H1 (cell line): ENCODE data around the gene LRRC37B. TPM values are rescaled to one million over a fixed set of nuclear protein-coding genes. Genes with fewer than 3 reads are reported as not detected.
"Not testable (repeated sequence)": the region's sequence is repeated elsewhere in the genome, so short reads cannot be mapped to it uniquely, and the experiment has no call there.

Source experiments
- CTCF ChIA-PET: fragments of 300-600 bp; sonication (Branson Sonifier 250); formaldehyde crosslinking; loops from one replicate; lab custom pipeline; 2021; ENCODE audit not compliant: partially characterized antibody; lab: Charles Lee
- POLR2A ChIA-PET: fragments of 300-600 bp; sonication (Branson Sonifier 250); formaldehyde crosslinking; loops from one replicate; lab custom pipeline; 2021; ENCODE audit warnings: inconsistent platforms; ENCODE audit not compliant: partially characterized antibody; lab: Charles Lee
- DNase-seq, 2 experiments: peaks; one replicate each; pipeline versions ENCODE4 v3.0.0 to v3.0.0-alpha.2; 2010 to 2022; ENCODE audit warnings: low spot score in 2 of 2, low read depth in 1 of 2, mixed read lengths in 1 of 2
- FAIRE-seq: peaks from 2 replicates; lab custom pipeline; 2011; peaks lifted over from hg19 to GRCh38; lab: Jason Lieb, UNC
- H2AFZ ChIP-seq: 2 replicates; pipeline ENCODE4 v1.8.1; 2012; ENCODE audit warnings: low read length, inconsistent platforms
- H2AK5ac ChIP-seq: 2 replicates; pipeline ENCODE4 v1.6.1; 2013; ENCODE audit warnings: low read depth, low read length
- H2BK120ac ChIP-seq: replicated peaks from 2 replicates; pipeline ENCODE3; 2013; ENCODE audit warnings: low read depth, low read length, inconsistent platforms
- H2BK12ac ChIP-seq: 2 replicates; pipeline ENCODE4 v1.6.1; 2013; ENCODE audit warnings: low read depth, low read length
- H2BK15ac ChIP-seq: 2 replicates; pipeline ENCODE4 v1.6.1; 2013; ENCODE audit warnings: low read length
- H2BK20ac ChIP-seq: 2 replicates; pipeline ENCODE4 v1.6.1; 2013; ENCODE audit warnings: low read length
- H2BK5ac ChIP-seq: 2 replicates; pipeline ENCODE4 v1.6.1; 2013; ENCODE audit warnings: low read depth, low read length
- H3K14ac ChIP-seq: 2 replicates; pipeline ENCODE4 v1.6.1; 2013; ENCODE audit warnings: inconsistent platforms; ENCODE audit not compliant: insufficient read length
- H3K18ac ChIP-seq: 2 replicates; pipeline ENCODE4 v1.6.1; 2013; ENCODE audit warnings: low read length; ENCODE audit errors: extremely low read depth
- H3K23ac ChIP-seq: 2 replicates; pipeline ENCODE4 v1.6.1; 2013; ENCODE audit warnings: inconsistent platforms; ENCODE audit not compliant: insufficient read length
- H3K23me2 ChIP-seq: 2 replicates; pipeline ENCODE4 v1.6.1; 2013; ENCODE audit warnings: low read depth, low read length
- H3K27ac ChIP-seq: 2 replicates; pipeline ENCODE4 v1.6.1; 2011; ENCODE audit warnings: low read depth, low read length, inconsistent platforms
- H3K27me3 ChIP-seq, 4 experiments: replicated peaks in 1 of 4; 1 replicate in 1 of 4; 2 replicates in 3 of 4; pipeline versions ENCODE4 v1.6.1 to v1.8.1; 2011 to 2013; ENCODE audit warnings: low read length in 3 of 4, mild to moderate bottlenecking in 3 of 4, inconsistent platforms in 2 of 4, mixed read lengths in 2 of 4, moderate library complexity in 1 of 4; ENCODE audit not compliant: control insufficient read depth in 3 of 4, insufficient read depth in 3 of 4; ENCODE audit errors: extremely low read depth in 1 of 4
- H3K36me3 ChIP-seq, 4 experiments: 2 replicates each; pipeline versions ENCODE4 v1.6.1 to v1.8.1; 2011 to 2013; ENCODE audit warnings: mild to moderate bottlenecking in 4 of 4, low read length in 3 of 4, moderate library complexity in 2 of 4, control low read depth in 1 of 4, inconsistent platforms in 1 of 4; ENCODE audit not compliant: insufficient read depth in 4 of 4, control insufficient read depth in 2 of 4
- H3K4ac ChIP-seq: replicated peaks from 2 replicates; pipeline ENCODE3; 2013; ENCODE audit warnings: low read length, low read depth, mixed read lengths, inconsistent platforms; ENCODE audit not compliant: insufficient read length
- H3K4me1 ChIP-seq, 4 experiments: replicated peaks in 1 of 4; 1 replicate in 1 of 4; 2 replicates in 3 of 4; pipeline versions ENCODE4 v1.6.1 to v1.8.1; 2011 to 2013; ENCODE audit warnings: low read length in 3 of 4, inconsistent platforms in 2 of 4, mixed read lengths in 1 of 4; ENCODE audit not compliant: insufficient read depth in 4 of 4, control insufficient read depth in 3 of 4
- H3K4me2 ChIP-seq, 2 experiments: 2 replicates each; pipeline versions ENCODE4 v1.6.1 to v1.8.1; 2011 to 2013; ENCODE audit warnings: low read depth in 2 of 2, low read length in 2 of 2, control low read depth in 1 of 2, inconsistent platforms in 1 of 2, mild to moderate bottlenecking in 1 of 2; ENCODE audit not compliant: insufficient read depth in 1 of 2
- H3K4me3 ChIP-seq, 4 experiments: fragments of 200-600, 300-600 bp in 1 of 4; sonication (generic), shearing (Covaris generic), sonication (Bioruptor Twin) in 1 of 4; 2 replicates each; pipeline versions ENCODE4 v1.5.1 to v1.8.1; 2011 to 2016; ENCODE audit warnings: low read length in 4 of 4, low read depth in 3 of 4, control low read depth in 2 of 4, inconsistent platforms in 2 of 4, mild to moderate bottlenecking in 2 of 4, mixed read lengths in 1 of 4, moderate library complexity in 1 of 4; ENCODE audit not compliant: insufficient read depth in 2 of 4; ENCODE audit errors: extremely low read depth in 1 of 4
- H3K56ac ChIP-seq: replicated peaks from 2 replicates; pipeline ENCODE3; 2013; ENCODE audit warnings: low read depth, mild to moderate bottlenecking, mixed read lengths, low read length, inconsistent platforms; ENCODE audit not compliant: insufficient read length
- H3K79me1 ChIP-seq: 2 replicates; pipeline ENCODE4 v1.6.1; 2013; ENCODE audit warnings: low read depth, low read length, control low read depth
- H3K79me2 ChIP-seq, 2 experiments: 2 replicates each; pipeline versions ENCODE4 v1.6.1 to v1.8.1; 2012 to 2013; ENCODE audit warnings: low read length in 2 of 2, mild to moderate bottlenecking in 2 of 2, inconsistent platforms in 1 of 2; ENCODE audit not compliant: insufficient read depth in 2 of 2, control insufficient read depth in 1 of 2
- H3K9ac ChIP-seq, 4 experiments: replicated peaks in 1 of 4; 1 replicate in 1 of 4; 2 replicates in 3 of 4; pipeline versions ENCODE4 v1.6.1 to v1.8.1; 2011 to 2013; ENCODE audit warnings: low read depth in 3 of 4, low read length in 3 of 4, control low read depth in 2 of 4, mild to moderate bottlenecking in 2 of 4, moderate library complexity in 2 of 4, inconsistent platforms in 1 of 4; ENCODE audit errors: extremely low read depth in 1 of 4
- H3K9me3 ChIP-seq, 2 experiments: 2 replicates each; pipeline versions ENCODE4 v1.6.1 to v1.8.1; 2012 to 2013; ENCODE audit warnings: mild to moderate bottlenecking in 2 of 2, moderate library complexity in 2 of 2, control low read depth in 1 of 2, inconsistent platforms in 1 of 2, low read depth in 1 of 2, low read length in 1 of 2, mixed read lengths in 1 of 2; ENCODE audit not compliant: insufficient read depth in 2 of 2
- H4K20me1 ChIP-seq, 2 experiments: replicated peaks in 1 of 2; 2 replicates each; pipeline versions ENCODE3 to v1.8.1; 2011 to 2013; ENCODE audit warnings: inconsistent platforms in 2 of 2, low read length in 2 of 2, mild to moderate bottlenecking in 1 of 2; ENCODE audit not compliant: insufficient read depth in 2 of 2, control insufficient read depth in 1 of 2
- H4K5ac ChIP-seq: 2 replicates; pipeline ENCODE4 v1.6.1; 2013; ENCODE audit warnings: low read length, low read depth, mixed read lengths, inconsistent platforms; ENCODE audit not compliant: insufficient read length
- H4K8ac ChIP-seq: 2 replicates; pipeline ENCODE4 v1.8.0; 2013; ENCODE audit warnings: mild to moderate bottlenecking, moderate library complexity, low read length, inconsistent platforms; ENCODE audit not compliant: insufficient read depth; ENCODE audit errors: extremely low read depth
- H4K91ac ChIP-seq: replicated peaks from 2 replicates; pipeline ENCODE3; 2013; ENCODE audit warnings: low read length, mixed read lengths, inconsistent platforms; ENCODE audit not compliant: insufficient read length
- WGBS, 2 experiments: shearing (Covaris generic) in 1 of 2; methylation state at CpG; one replicate each; pipeline versions ENCODE4 v1.1.6 to v1.1.7; 2013 to 2015; ENCODE audit warnings: low lambda C conversion rate in 2 of 2, mixed read lengths in 2 of 2, inconsistent platforms in 1 of 2, low coverage in 1 of 2, missing lambda C conversion rate in 1 of 2; ENCODE audit not compliant: insufficient replicate concordance in 2 of 2, insufficient coverage in 1 of 2, insufficient read length in 1 of 2; ENCODE audit errors: extremely low coverage in 1 of 2, missing lambda C conversion rate in 1 of 2; 5-methylcytosine and 5-hydroxymethylcytosine counted together
- polyA plus RNA-seq, 7 experiments: library from polyadenylated mRNA; depleted of rRNA in 3 of 7; stranded (reverse) in 5 of 7; unstranded in 2 of 7; fragments of >200 nt in 5 of 7; fragments of 200-250 nt in 2 of 7; gene quantifications; 1 replicate in 5 of 7; 2 replicates in 1 of 7; 4 replicates in 1 of 7; pipeline versions ENCODE4 v1.2.1 to v1.2.3, GENCODE V29; 2011 to 2013; ENCODE audit warnings: missing spikeins in 2 of 7, mixed read lengths in 2 of 7
- total RNA-seq: library from RNA; stranded (reverse); fragmentation: NEBNext Ultra II Directional; extraction: Animal tissue kit (Norgen Biotek cat#: 25700); gene quantifications from 2 replicates; pipeline ENCODE4 v1.2.1, GENCODE V29; 2021

Gene LRRC37B
- total and polyA plus RNA-seq, 2 of the 8 experiments (the other 6 are each of a cell fraction or from before 2014, with no cell fraction given), result 16.0 to 19.0 TPM

GRCh38 chr17:32033812-32034211, 26.6 kb downstream of the LRRC37B start:
- H4K20me1 ChIP-seq, H3K56ac ChIP-seq, H3K9ac ChIP-seq, POLR2A ChIA-PET, H2AK5ac ChIP-seq, H3K4me2 ChIP-seq, H4K8ac ChIP-seq, H3K18ac ChIP-seq, H2BK15ac ChIP-seq, DNase-seq, H3K27ac ChIP-seq, H4K5ac ChIP-seq, H3K4me3 ChIP-seq, H3K23me2 ChIP-seq, H3K9me3 ChIP-seq, H2AFZ ChIP-seq, H3K4ac ChIP-seq, H4K91ac ChIP-seq, H2BK120ac ChIP-seq, H2BK12ac ChIP-seq, FAIRE-seq, H3K27me3 ChIP-seq, H3K79me2 ChIP-seq, H2BK20ac ChIP-seq, H3K4me1 ChIP-seq, H3K14ac ChIP-seq, H2BK5ac ChIP-seq, H3K23ac ChIP-seq, H3K79me1 ChIP-seq, CTCF ChIA-PET: not testable (repeated sequence)
- WGBS, 2 experiments, result 88% methylated on average over 1 of the region's 1 CpG; no CpG with 5 or more reads in 1 of the 2 experiments
- H3K36me3 ChIP-seq, result peaks cover 0 to 23% (median 5%) of the 10 kb centered on the region in 4 experiments; a peak in 4 of 8 replicates

DNA sequence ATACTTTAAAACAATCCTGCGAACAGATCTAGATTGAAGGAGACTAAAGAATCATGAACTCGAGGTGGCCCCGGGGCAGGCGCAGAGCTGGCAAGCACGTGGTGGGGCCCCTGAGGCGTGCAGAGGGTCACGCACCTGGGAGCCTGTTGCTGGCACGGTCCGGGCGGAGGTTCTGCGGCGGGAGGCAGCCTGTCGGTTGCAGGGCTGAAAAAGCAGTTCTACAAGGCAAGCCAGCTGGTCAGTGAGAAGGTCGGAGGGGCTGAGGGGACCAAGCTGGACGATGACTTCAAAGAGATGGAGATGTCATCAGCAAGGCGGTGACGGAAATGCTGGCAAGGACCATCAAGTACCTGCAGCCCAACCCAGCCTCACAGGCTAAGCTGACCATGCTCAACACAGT, 33.1 kb downstream of the LRRC37B start:
- POLR2A ChIA-PET, H2BK12ac ChIP-seq, H2AK5ac ChIP-seq, H3K4me3 ChIP-seq, H3K4ac ChIP-seq, H3K14ac ChIP-seq, H2BK120ac ChIP-seq, H3K79me2 ChIP-seq, H3K4me1 ChIP-seq, H3K27me3 ChIP-seq, H3K79me1 ChIP-seq, H3K4me2 ChIP-seq, H3K23me2 ChIP-seq, H3K9me3 ChIP-seq, FAIRE-seq, H2BK15ac ChIP-seq, H4K20me1 ChIP-seq, H3K27ac ChIP-seq, H2BK5ac ChIP-seq, H2AFZ ChIP-seq, H3K9ac ChIP-seq, H2BK20ac ChIP-seq, H3K18ac ChIP-seq, H3K23ac ChIP-seq, CTCF ChIA-PET, H4K8ac ChIP-seq, H4K5ac ChIP-seq, H4K91ac ChIP-seq, H3K56ac ChIP-seq: not testable (repeated sequence)
- peaks cover 0 to 32% (median 11%) of the 10 kb centered on the region in 4 experiments; a peak in 5 of 8 replicates for H3K36me3 ChIP-seq
- DNase-seq, result peak in 1 of 2 experiments; percentile 37
- 94% methylated on average over 17 of the region's 17 CpGs; no CpG with 5 or more reads in 1 of the 2 experiments for WGBS, 2 experiments
